NT2/D1 (cell line): Measurements from ENCODE around the gene PTPRJ.

ENCODE experiments used
- YY1 ChIP-seq: IDR thresholded peaks from 2 replicates; pipeline ENCODE4 v1.6.1; 2011; ENCODE audit not compliant: insufficient read length, insufficient read depth
- ZNF274 ChIP-seq: IDR thresholded peaks from 2 replicates; pipeline ENCODE4 v1.6.1; 2011; ENCODE audit warnings: mild to moderate bottlenecking, low read depth, low read length

GRCh38 chr11:47989779-47990178 is 9.4 kb downstream of the PTPRJ start:
- no peak for TF ChIP-seq YY1
- no peak for TF ChIP-seq ZNF274
